Esophagus squamous epithelium (tissue), 4 donors: ENCODE data around the gene LBP.

Source experiments
- CTCF ChIP-seq, 6 experiments: fragments of 450-650 bp in 4 of 6; fragments of 200-600 bp in 2 of 6; sonication (generic) in 2 of 6; IDR thresholded peaks; one replicate each; pipeline ENCODE4 v1.5.1; 2016 to 2019; ENCODE audit warnings: antibody characterized with exemption in 6 of 6, mild to moderate bottlenecking in 4 of 6, moderate library complexity in 4 of 6
- POLR2A ChIP-seq, 4 donors: fragments of 450-650 bp; IDR thresholded peaks; one replicate each; pipeline ENCODE4 v1.6.1; 2017; ENCODE audit warnings: antibody characterized with exemption in 4 of 4, mild to moderate bottlenecking in 4 of 4, moderate library complexity in 3 of 4

GRCh38 chr20:38345643-38346042 is 639 bp upstream of the LBP start:
- TF ChIP-seq POLR2A (IDR thresholded peaks at IDR 0.05), result no peak
- no peak for TF ChIP-seq CTCF (IDR thresholded peaks at IDR 0.05)
